Superior temporal gyrus (tissue), 1 donor: ENCODE measurements around the gene LRP1.
A peak's percentile ranks its signal among the peaks of the same experiment; 100 is the strongest.

Experiments used
- DNase-seq: peaks from one replicate; pipeline ENCODE4 v3.0.0-alpha.2; 2016; ENCODE audit errors: extremely low spot score

Gene LRP1

GRCh38 chr12:57210926-57211692 is 82.8 kb downstream of the LRP1 start:
- no peak for DNase-seq

DNA sequence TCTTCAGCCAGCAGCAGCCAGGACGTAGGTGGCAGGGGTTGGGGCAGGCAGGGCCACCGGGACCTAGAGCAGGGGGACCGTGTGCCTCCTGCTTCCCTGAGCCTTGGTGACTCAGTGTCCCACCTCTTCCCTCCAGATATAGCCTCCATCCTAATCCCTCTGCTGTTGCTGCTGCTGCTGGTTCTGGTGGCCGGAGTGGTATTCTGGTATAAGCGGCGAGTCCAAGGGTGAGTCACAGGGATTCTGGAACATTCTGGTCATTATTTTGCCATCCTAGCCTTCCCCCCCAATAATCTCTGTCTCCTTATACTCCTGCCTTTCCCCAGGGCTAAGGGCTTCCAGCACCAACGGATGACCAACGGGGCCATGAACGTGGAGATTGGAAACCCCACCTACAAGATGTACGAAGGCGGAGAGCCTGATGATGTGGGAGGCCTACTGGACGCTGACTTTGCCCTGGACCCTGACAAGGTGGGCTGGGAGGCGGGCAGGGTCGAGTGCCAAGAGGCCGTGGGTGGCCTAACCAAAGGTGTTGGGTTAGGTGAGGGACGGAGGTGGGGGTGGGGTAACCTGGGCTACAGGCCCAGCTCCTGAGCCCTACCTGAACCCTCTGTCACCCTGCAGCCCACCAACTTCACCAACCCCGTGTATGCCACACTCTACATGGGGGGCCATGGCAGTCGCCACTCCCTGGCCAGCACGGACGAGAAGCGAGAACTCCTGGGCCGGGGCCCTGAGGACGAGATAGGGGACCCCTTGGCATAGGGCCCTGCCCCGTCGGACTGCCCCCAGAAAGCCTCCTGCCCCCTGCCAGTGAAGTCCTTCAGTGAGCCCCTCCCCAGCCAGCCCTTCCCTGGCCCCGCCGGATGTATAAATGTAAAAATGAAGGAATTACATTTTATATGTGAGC is 83.8 kb downstream of the LRP1 start:
- no peak for DNase-seq

GRCh38 chr12:57212701-57213057 is 84.4 kb downstream of the LRP1 start:
- DNase-seq: no peak

DNA sequence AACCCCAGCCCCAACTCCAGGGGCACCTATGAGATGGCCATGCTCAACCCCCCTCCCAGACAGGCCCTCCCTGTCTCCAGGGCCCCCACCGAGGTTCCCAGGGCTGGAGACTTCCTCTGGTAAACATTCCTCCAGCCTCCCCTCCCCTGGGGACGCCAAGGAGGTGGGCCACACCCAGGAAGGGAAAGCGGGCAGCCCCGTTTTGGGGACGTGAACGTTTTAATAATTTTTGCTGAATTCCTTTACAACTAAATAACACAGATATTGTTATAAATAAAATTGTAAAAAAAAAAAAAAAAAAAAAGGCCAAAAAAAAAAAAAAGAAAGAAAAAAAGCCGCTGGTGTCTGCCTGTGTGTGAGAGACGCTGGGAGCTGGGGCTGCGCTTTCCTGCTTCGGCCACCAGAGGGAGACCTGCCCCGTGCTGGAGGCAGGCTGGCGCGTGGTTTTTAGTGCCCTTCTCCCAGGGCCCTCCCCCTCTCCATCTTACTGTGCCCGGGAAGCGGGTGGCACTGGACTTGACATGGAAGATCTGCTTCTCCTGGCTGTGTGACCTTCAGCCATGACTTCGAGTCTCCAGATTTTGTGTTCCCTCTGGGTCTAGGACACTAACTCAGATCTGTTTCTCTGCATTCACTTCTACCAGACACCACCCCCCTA is 84.9 kb downstream of the LRP1 start:
- DNase-seq: peak; percentile 93

DNA sequence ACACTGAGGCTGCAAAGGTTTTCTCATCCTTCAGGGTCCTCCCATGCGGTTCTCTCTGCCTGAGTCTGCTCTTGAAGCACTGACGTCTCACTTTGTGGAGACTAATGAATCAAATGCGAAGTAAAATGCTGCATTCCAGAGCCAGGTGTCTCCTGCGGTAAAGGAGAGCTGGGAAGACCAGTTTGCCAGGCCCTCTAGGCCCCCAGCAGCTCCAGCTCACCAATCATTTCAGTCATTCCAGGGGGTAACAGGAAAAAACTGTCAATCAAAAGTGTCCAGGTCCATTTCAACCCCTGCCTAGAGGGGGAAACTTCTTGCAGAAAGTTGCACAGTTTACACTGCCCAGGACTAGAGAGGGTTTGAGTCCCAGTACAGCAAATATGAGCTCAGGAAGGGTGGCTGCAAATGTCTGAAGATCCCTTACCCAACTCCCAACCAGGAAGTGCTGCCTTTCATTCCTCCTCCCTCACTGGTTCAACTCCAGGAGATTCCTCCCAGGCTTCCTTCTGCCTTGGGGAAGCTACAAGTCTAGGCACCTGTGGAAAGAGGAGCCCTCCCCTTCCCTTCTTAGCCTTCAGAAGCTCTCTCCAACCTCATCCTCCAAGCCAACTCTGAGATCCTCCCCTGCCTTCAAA is 85.6 kb downstream of the LRP1 start:
- no peak for DNase-seq

DNA sequence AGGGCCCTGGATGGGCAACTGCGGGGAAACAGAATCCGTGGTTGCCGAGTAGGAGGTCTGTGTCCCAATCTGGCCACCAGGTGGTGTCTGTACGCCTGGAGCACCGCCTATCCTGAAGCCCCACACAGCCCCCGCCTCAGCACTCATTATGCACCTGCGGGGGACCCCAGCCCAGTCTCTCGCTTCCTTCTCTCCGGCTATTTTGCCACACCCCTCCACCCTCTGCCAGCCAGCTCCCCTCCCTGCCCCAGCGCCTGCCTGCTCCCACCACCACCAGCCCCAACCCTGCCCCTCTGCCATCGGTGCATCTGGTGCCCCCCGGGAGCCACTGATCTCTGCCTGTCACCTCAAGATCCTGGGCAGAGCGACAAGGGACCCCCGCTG is 86.1 kb downstream of the LRP1 start:
- DNase-seq: peak; percentile 50

DNA sequence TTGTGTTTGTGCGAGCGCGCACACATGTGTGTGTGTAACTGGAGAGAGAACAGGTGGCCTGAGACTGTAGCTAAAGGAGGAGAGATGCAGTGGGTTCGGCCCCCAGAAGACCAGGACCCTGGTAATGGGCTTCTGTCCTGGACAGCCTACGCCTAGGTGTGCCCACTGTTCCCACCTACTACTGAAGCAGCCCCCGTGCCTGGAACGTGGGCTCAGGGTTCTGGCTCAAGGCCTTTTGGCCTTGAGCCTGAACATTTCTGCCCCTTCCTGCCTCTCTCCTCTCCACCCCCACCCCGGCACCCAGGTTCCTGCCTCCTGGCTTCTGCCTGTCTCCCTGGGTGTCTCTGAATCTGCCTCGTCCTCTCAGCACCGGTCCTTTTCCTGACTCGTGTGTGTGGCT is 86.8 kb downstream of the LRP1 start:
- DNase-seq: no peak

DNA sequence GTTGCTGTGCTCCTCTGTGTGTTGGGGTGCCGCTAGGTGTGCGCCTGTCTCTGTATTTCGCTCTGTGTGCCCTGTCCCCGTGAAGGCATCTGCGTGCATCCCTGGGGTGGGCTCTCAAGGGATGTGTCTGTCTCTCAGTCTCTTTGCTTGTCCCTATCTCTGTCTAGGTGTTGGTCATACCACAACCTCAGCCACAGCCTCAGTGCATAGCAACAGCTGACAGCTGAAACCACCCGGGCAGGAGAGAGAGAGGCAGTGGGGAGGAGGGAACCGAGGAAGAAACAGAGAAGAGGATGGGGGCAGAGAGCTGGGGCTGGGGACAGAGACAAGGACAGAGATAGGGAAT is 87.4 kb downstream of the LRP1 start:
- no peak for DNase-seq

GRCh38 chr12:57216014-57216911 is 88.0 kb downstream of the LRP1 start, which contains the start of gene NXPH4:
Gene NXPH4, plus strand, starts transcription at chr12:57216794. Its CDS starts 176 bp downstream, at chr12:57216970.
- DNase-seq: no peak

DNA sequence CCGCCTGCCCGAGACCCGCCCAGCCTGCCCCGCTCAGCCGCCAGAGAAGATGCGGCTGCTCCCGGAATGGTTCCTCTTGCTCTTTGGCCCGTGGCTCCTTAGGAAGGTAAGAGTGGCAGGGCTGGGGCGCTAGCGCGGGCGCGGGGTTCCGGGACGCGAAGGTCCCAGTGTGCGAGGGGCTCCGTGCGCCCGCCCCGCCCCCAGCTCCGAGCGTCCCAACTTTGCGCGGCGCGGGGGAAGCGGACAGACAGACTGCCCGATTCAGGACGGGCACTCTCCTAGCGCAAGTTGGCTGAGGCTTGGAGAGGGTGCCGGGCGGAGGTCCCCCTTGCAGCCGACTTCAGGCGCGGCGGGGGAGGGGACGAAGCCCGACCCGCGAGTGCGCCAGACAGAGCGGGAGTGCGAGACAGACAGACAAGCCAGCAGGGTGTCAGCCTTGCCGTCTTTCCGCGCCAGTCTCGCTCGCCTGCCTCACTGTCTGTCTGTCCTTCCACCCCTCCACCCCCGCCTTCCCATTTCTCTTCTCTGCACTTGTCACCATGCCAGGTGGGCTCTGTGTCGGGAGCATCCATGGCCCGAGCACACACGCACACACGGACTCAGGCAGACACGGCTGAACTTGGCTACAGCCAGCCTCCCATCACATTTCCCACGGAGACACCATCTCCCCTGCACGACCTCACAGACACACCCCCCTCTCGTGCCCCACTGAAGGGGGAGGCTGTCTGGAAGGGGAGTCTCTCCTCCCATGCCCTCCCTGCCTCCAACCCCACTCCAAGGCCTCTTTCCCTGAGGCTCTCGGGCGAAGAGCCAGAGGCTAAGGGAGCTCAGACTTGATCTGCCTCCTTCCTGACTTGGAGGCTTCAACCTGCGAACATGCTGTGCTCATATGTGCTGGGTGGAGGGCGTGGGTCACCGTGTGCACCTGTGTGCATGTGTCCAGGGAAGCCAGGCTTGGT is 88.9 kb downstream of the LRP1 start:
- DNase-seq: no peak

DNA sequence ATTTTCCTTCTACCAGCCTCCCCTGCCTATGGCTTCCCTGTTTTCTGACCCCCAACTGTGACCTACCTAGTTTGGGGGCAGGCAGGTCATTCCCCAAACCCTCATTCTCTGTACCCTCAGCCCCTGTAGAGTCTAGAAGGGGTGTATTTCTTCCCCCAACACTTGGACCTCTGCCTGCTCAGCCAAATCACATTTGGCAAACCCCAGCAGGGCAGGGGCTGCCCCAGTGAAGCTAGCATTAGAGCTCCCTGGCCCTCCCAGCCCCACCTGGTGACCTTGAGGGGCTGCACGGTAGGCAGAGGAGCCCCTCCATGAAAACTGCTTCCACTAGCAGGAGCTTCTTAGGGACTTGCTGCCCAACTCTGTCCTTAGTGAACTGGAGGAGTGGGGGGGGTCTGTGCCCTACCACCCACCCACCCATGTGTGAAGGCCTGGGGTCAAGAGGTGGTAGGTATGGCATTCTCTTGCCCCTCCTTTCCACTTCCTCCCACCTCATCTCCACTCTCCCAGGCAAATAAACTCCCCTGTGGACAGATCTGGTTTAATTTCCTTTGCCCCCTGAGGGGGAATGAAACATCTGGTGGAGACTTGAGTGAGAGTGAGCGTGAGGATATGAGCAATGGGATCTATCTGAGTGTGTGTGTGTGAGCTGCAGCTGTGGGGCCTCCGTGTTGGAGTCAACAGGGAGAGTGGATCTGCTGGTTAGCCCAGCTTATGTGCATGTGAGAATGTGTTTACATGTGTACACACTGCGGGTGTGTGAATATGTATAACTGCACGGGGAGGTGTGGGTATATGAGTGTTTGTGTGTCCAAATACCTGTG is 90.0 kb downstream of the LRP1 start:
- DNase-seq: no peak

- no peak for DNase-seq
Observed at GRCh38 chr12:57219205-57219992, 91.1 kb downstream of the LRP1 start.

GRCh38 chr12:57219993-57220754 is 91.9 kb downstream of the LRP1 start:
- DNase-seq: no peak

- no peak for DNase-seq
Observed at GRCh38 chr12:57220770-57221168, 92.5 kb downstream of the LRP1 start.

DNA sequence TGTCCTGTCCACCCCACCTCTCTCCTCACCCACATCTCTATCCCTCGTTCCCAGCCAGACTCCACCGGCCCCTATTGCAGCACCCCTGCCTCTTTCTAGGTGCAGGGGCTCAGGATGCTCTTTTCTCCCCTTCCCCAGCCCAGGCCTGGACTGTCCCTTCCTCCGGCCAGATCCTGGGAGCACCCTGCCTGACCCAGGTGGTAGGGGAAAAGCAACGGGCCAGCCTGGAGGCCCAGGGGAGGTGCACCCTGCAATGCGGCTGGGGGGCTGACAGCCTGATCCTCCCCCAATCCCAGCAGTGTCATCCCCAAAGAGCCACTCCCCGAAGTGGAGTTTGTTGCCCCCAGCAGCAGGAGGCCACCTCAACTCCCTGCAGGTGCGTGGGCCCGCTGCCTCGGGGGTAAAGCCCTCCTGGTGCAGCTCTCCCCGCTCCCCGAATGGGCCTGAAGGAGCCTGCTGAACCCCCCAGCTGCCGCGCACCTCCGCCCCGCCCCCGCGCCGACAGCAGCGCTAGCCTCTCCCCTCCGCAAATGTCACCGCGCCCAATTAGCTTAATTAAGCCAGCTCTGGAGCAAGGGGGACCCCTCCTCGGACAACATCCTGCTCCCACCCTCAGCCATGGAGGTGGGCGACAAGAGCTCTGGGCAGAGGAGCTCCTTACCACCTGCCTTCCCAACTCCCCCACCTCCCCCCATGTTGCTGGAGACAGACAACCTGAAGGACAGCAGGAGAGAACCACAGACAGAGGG is 93.1 kb downstream of the LRP1 start:
- no peak for DNase-seq

DNA sequence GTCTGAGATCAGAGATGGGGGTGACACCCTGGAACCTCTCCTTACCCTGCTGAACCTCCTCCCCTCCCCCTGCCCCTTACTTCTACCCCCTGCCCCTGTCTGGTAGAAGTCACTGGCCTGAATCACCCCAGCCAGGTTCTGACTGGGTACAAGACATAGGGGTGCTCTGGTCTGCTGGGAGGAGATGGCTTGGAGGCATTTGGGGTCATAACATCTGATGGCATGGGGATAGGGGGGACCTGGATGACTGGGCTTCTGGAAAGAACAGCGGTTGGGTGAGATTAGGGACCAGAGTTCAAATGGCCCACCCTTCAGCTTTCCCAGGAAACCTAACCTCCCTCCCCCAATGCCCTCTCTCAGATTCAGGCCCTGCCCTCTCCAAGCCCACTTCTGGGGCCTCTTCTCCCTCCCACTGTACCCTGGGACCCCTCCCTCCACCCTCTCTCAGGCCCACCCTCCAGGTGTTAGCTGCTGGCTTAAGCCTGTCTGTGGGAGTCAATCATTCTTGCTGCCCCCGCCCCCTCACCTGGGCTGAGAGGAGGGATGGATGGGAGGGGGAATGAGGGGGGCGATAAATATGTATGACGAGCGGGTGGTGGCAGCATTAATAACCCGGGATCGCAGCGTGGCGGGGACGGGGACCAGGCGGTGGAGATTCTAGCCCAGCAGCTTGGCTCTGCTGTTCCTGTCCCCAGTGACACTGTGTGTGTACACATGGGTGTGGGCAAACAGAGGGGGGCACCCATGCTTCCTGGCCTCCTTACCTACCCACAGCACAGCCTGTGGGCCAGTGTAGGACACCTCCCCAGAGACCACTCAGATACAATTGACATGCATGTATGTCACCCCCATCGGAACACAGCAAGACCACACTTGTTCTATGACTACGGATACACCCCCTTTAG is 94.3 kb downstream of the LRP1 start:
- no peak for DNase-seq
